ENCODE measurements around the gene KLHL3.

- TF ChIP-seq, protein P1, sequence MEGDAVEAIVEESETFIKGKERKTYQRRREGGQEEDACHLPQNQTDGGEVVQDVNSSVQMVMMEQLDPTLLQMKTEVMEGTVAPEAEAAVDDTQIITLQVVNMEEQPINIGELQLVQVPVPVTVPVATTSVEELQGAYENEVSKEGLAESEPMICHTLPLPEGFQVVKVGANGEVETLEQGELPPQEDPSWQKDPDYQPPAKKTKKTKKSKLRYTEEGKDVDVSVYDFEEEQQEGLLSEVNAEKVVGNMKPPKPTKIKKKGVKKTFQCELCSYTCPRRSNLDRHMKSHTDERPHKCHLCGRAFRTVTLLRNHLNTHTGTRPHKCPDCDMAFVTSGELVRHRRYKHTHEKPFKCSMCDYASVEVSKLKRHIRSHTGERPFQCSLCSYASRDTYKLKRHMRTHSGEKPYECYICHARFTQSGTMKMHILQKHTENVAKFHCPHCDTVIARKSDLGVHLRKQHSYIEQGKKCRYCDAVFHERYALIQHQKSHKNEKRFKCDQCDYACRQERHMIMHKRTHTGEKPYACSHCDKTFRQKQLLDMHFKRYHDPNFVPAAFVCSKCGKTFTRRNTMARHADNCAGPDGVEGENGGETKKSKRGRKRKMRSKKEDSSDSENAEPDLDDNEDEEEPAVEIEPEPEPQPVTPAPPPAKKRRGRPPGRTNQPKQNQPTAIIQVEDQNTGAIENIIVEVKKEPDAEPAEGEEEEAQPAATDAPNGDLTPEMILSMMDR (IDR thresholded peaks at IDR 0.05) = no peak
- no peak for TF ChIP-seq POLR2A (IDR thresholded peaks at IDR 0.05)
Measured at GRCh38 chr5:137753691-137754187, 17.9 kb upstream of the KLHL3 start.

Measured in upper lobe of left lung (tissue), 4 donors.